GM12891 (cell line): ENCODE measurements around the gene TMEM255A.

ENCODE experiments used
- PAX5 ChIP-seq: IDR thresholded peaks from 2 replicates; pipeline ENCODE4 v1.6.1; 2011; ENCODE audit warnings: low read length, moderate library complexity, mild to moderate bottlenecking; ENCODE audit not compliant: insufficient read depth, severe bottlenecking
- POLR2A ChIP-seq: IDR thresholded peaks from 2 replicates; pipeline ENCODE4 v1.6.1; 2011; ENCODE audit warnings: low read depth, low read length, control low read depth
- POLR2AphosphoS5 ChIP-seq: IDR thresholded peaks from 2 replicates; pipeline ENCODE4 v1.6.1; 2011; ENCODE audit warnings: low read depth, low read length, control low read depth
- SPI1 ChIP-seq: IDR thresholded peaks from 2 replicates; pipeline ENCODE4 v1.6.1; 2011; ENCODE audit warnings: low read depth, low read length, control low read depth

GRCh38 chrX:120290107-120290506, 21.2 kb downstream of the TMEM255A start:
- TF ChIP-seq POLR2A (no peak), POLR2AphosphoS5 (no peak), PAX5 (no peak), SPI1 (no peak)
